ENCODE measurements around the gene GNG4.

GNG4 gene

GRCh38 chr1:235515844-235516512 is 133.6 kb downstream of the GNG4 start:
- DNase-seq = no peak

GRCh38 chr1:235513495-235514366 is 135.9 kb downstream of the GNG4 start:
- no peak for DNase-seq

GRCh38 chr1:235511470-235512240 is 137.9 kb downstream of the GNG4 start:
- no peak for DNase-seq

GRCh38 chr1:235510823-235511222 is 138.8 kb downstream of the GNG4 start:
- DNase-seq = no peak

GRCh38 chr1:235507623-235508022 is 142.0 kb downstream of the GNG4 start:
- DNase-seq = no peak

- DNase-seq = peak; percentile 98
These were observed 144.9 kb downstream of the GNG4 start for GRCh38 chr1:235504494-235505222.

GRCh38 chr1:235504122-235504493 is 145.5 kb downstream of the GNG4 start, which contains the start of gene B3GALNT2:
Gene B3GALNT2 (minus strand): TSS chr1:235504452. CDS start chr1:235504252, 200 bp downstream.
- no peak for DNase-seq

- peak; percentile 30 for DNase-seq
These were observed 146.0 kb downstream of the GNG4 start for GRCh38 chr1:235503403-235504121.

GRCh38 chr1:235502601-235503402 is 146.8 kb downstream of the GNG4 start:
- DNase-seq = no peak

GRCh38 chr1:235500971-235501540 is 148.5 kb downstream of the GNG4 start:
- DNase-seq = no peak

Data from stimulated activated CD4-positive, alpha-beta T cell treated with anti-CD3 and anti-CD28 coated beads, Interleukin-12 subunit alpha, Interleukin-12 subunit beta, amount 100 ng/mL, for 4 hours (primary cell).